Measurements from ENCODE around the gene CRKL.
A peak's percentile ranks its signal among the peaks of the same experiment; 100 is the strongest.

Gene CRKL

GRCh38 chr22:21001601-21002325, 84.6 kb downstream of the CRKL start, which contains the start of gene THAP7:
Gene THAP7, minus strand, starts transcription at chr22:21002118. Its CDS starts 207 bp downstream, at chr22:21001911.
- Histone ChIP-seq H3K36me3 (peaks cover 13% of the 10 kb centered on the region), H3K27me3 (peaks cover 4% of the 10 kb centered on the region), H3K4me1 (ENCODE audit: control insufficient read depth in 1 of 2, insufficient read depth in 1 of 2, low read depth in 1 of 2, low read length in 1 of 2) (peaks cover 20 to 27% of the 10 kb centered on the region in 2 experiments), H3K9me3 (no peaks in the 10 kb centered on the region), H3K27ac (peak within 1 kb of the TSS; percentile 89), H3K4me3 (ENCODE audit: low read depth in 1 of 2, low read length in 1 of 2) (peak within 1 kb of the TSS; percentile 80 to 91)
- TF ChIP-seq, protein P1, sequence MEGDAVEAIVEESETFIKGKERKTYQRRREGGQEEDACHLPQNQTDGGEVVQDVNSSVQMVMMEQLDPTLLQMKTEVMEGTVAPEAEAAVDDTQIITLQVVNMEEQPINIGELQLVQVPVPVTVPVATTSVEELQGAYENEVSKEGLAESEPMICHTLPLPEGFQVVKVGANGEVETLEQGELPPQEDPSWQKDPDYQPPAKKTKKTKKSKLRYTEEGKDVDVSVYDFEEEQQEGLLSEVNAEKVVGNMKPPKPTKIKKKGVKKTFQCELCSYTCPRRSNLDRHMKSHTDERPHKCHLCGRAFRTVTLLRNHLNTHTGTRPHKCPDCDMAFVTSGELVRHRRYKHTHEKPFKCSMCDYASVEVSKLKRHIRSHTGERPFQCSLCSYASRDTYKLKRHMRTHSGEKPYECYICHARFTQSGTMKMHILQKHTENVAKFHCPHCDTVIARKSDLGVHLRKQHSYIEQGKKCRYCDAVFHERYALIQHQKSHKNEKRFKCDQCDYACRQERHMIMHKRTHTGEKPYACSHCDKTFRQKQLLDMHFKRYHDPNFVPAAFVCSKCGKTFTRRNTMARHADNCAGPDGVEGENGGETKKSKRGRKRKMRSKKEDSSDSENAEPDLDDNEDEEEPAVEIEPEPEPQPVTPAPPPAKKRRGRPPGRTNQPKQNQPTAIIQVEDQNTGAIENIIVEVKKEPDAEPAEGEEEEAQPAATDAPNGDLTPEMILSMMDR (IDR thresholded peaks at IDR 0.05): peak; percentile 28

Data from neutrophil (primary cell).